K562 (cell line): ENCODE results near the gene MYCL. TPM values are rescaled to one million over a fixed set of nuclear protein-coding genes. Genes with fewer than 3 reads are reported as not detected.

Experiments
- CBFB ChIP-seq: sonication (generic); formaldehyde crosslinking; IDR thresholded peaks from 2 replicates; pipeline ENCODE4 v1.4.0; 2020; ENCODE audit warnings: mild to moderate bottlenecking, missing genetic modification reagents
- CXXC5 ChIP-seq: fragments of 250-450 bp; sonication (Bioruptor Pico); IDR thresholded peaks from 2 replicates; pipeline ENCODE4 v1.8.0; 2022; ENCODE audit warnings: inconsistent platforms, mild to moderate bottlenecking, moderate library complexity
- GATAD2B ChIP-seq: fragments of 450-650 bp; IDR thresholded peaks from 2 replicates; pipeline ENCODE4 v1.6.1; 2017; ENCODE audit warnings: mild to moderate bottlenecking, borderline replicate concordance
- HNRNPUL1 ChIP-seq: fragments of 200-400 bp; formaldehyde crosslinking; IDR thresholded peaks from 2 replicates; pipeline ENCODE4 v1.6.1; 2017; ENCODE audit warnings: low read length
- KDM1A ChIP-seq, 2 experiments: fragments of 450-650 bp; IDR thresholded peaks; 2 replicates each; pipeline ENCODE4 v1.6.1; 2016; ENCODE audit warnings: mild to moderate bottlenecking in 2 of 2
- MLLT1 ChIP-seq, 2 experiments: fragments of 450-650 bp; IDR thresholded peaks; 2 replicates each; pipeline ENCODE4 v1.6.1; 2016
- NFIX ChIP-seq: fragments of 250-450 bp; sonication (Bioruptor Pico); IDR thresholded peaks from 2 replicates; pipeline ENCODE4 v1.4.0; 2020; ENCODE audit warnings: low read depth, mild to moderate bottlenecking, moderate library complexity
- NR2C2 ChIP-seq, 2 experiments: fragments of 200-800 bp in 1 of 2; sonication (Bioruptor generic) in 1 of 2; sonication (generic) in 1 of 2; formaldehyde crosslinking in 1 of 2; IDR thresholded peaks; 2 replicates each; pipeline versions ENCODE4 v1.6.1 to v1.8.0; 2016 to 2022; ENCODE audit warnings: mild to moderate bottlenecking in 1 of 2, missing compliant biosample characterization in 1 of 2, missing genetic modification characterization in 1 of 2, missing genetic modification reagents in 1 of 2
- TEAD1 ChIP-seq, 2 experiments: fragments of 450-650 bp in 1 of 2; sonication (generic) in 1 of 2; formaldehyde crosslinking; IDR thresholded peaks; 2 replicates each; pipeline versions ENCODE4 v1.4.0 to v1.8.0; 2020 to 2022; ENCODE audit warnings: mild to moderate bottlenecking in 2 of 2, missing genetic modification reagents in 1 of 2
- TSHZ1 ChIP-seq: fragments of 250-450 bp; sonication (Bioruptor Pico); IDR thresholded peaks from 2 replicates; pipeline ENCODE4 v1.4.0; 2020; ENCODE audit warnings: mild to moderate bottlenecking, moderate library complexity
- ZHX1 ChIP-seq: fragments of 150-350 bp; conservative IDR thresholded peaks from 2 replicates; pipeline ENCODE4 v1.6.1; 2014; ENCODE audit warnings: low read length
- ZNF23 ChIP-seq: fragments of 250-450 bp; sonication (Bioruptor Pico); IDR thresholded peaks from 2 replicates; pipeline ENCODE4 v1.4.0; 2020; ENCODE audit warnings: mild to moderate bottlenecking
- polyA plus RNA-seq, 8 experiments: library from polyadenylated mRNA; depleted of rRNA in 4 of 8; stranded (reverse) in 5 of 8; unstranded in 3 of 8; fragments of >200 nt; fragmentation: Nextera tagmentation in 2 of 8; fragmentation: Illumina TruSeq in 1 of 8; extraction: Ambion mirVana in 2 of 8; extraction: Trizol in 1 of 8; gene quantifications; 2 replicates each; pipeline versions ENCODE4 v1.2.1 to v1.2.3, GENCODE V29; 2011 to 2014; ENCODE audit warnings: inconsistent platforms in 1 of 8, missing spikeins in 1 of 8
- total RNA-seq, 7 experiments: library from RNA; depleted of rRNA in 6 of 7; stranded (reverse); fragments of >200 nt in 6 of 7; fragmentation: Illumina TruSeq in 2 of 7; extraction: Trizol in 2 of 7; gene quantifications; 2 replicates each; pipeline versions ENCODE4 v1.2.1 to v1.2.3, GENCODE V29; 2011 to 2021; ENCODE audit warnings: low replicate concordance in 1 of 7
- TF ChIP-seq, protein P1 (sequence below): sonication (generic); formaldehyde crosslinking; IDR thresholded peaks from 2 replicates; pipeline ENCODE4 v1.8.0; 2022; ENCODE audit warnings: mild to moderate bottlenecking, missing genetic modification reagents

The MYCL gene
- total and polyA plus RNA-seq, 9 of the 15 experiments (the other 6 are each of a cell fraction or from before 2014, with no cell fraction given) = 3.5 to 22.0 (median 12.8) TPM

- TF ChIP-seq, protein P1, sequence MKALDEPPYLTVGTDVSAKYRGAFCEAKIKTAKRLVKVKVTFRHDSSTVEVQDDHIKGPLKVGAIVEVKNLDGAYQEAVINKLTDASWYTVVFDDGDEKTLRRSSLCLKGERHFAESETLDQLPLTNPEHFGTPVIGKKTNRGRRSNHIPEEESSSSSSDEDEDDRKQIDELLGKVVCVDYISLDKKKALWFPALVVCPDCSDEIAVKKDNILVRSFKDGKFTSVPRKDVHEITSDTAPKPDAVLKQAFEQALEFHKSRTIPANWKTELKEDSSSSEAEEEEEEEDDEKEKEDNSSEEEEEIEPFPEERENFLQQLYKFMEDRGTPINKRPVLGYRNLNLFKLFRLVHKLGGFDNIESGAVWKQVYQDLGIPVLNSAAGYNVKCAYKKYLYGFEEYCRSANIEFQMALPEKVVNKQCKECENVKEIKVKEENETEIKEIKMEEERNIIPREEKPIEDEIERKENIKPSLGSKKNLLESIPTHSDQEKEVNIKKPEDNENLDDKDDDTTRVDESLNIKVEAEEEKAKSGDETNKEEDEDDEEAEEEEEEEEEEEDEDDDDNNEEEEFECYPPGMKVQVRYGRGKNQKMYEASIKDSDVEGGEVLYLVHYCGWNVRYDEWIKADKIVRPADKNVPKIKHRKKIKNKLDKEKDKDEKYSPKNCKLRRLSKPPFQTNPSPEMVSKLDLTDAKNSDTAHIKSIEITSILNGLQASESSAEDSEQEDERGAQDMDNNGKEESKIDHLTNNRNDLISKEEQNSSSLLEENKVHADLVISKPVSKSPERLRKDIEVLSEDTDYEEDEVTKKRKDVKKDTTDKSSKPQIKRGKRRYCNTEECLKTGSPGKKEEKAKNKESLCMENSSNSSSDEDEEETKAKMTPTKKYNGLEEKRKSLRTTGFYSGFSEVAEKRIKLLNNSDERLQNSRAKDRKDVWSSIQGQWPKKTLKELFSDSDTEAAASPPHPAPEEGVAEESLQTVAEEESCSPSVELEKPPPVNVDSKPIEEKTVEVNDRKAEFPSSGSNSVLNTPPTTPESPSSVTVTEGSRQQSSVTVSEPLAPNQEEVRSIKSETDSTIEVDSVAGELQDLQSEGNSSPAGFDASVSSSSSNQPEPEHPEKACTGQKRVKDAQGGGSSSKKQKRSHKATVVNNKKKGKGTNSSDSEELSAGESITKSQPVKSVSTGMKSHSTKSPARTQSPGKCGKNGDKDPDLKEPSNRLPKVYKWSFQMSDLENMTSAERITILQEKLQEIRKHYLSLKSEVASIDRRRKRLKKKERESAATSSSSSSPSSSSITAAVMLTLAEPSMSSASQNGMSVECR (CRISPR knock-in tag) = peak; percentile 49; the same call in 1 of the 2 replicates
- TF ChIP-seq CXXC5 (CRISPR knock-in tag) = peak; percentile 14; the same call in 1 of the 2 replicates
- peak; percentile 90 to 96 for TF ChIP-seq KDM1A (IDR thresholded peaks at IDR 0.05)
- no peak for TF ChIP-seq HNRNPUL1
- no peak for TF ChIP-seq TSHZ1 (CRISPR knock-in tag)
- TF ChIP-seq NFIX (CRISPR knock-in tag) = no peak
- TF ChIP-seq GATAD2B = no peak
- TF ChIP-seq NR2C2 (CRISPR knock-in tag; IDR thresholded peaks at IDR 0.05) = no peak
- TF ChIP-seq NR2C2 (tag; IDR thresholded peaks at IDR 0.05) = 0 out of 2 replicates have a peak, but pooled peaks have one; percentile 3
- no peak for TF ChIP-seq MLLT1 (IDR thresholded peaks at IDR 0.05)
- TF ChIP-seq ZNF23 = no peak
- no peak for TF ChIP-seq CBFB (CRISPR knock-in tag)
- no peak for TF ChIP-seq ZHX1
- TF ChIP-seq TEAD1 (CRISPR knock-in tag; IDR thresholded peaks at IDR 0.05) = peak in 1 of 2 experiments; percentile 14; a peak in 1 of 4 replicates
These were observed 1.8 kb downstream of the MYCL start (continued) for GRCh38 chr1:39899611-39900538.
